Esophagus squamous epithelium (tissue), 4 donors: ENCODE data around the gene FHAD1.

Experiments
- POLR2A ChIP-seq, 4 donors: fragments of 450-650 bp; IDR thresholded peaks; one replicate each; pipeline ENCODE4 v1.6.1; 2017; ENCODE audit warnings: antibody characterized with exemption in 4 of 4, mild to moderate bottlenecking in 4 of 4, moderate library complexity in 3 of 4
- TF ChIP-seq, protein P1 (sequence below), 6 experiments: fragments of 450-650 bp in 4 of 6; fragments of 200-600 bp in 2 of 6; sonication (generic) in 2 of 6; IDR thresholded peaks; one replicate each; pipeline ENCODE4 v1.5.1; 2016 to 2019; ENCODE audit warnings: antibody characterized with exemption in 6 of 6, mild to moderate bottlenecking in 4 of 6, moderate library complexity in 4 of 6

DNA sequence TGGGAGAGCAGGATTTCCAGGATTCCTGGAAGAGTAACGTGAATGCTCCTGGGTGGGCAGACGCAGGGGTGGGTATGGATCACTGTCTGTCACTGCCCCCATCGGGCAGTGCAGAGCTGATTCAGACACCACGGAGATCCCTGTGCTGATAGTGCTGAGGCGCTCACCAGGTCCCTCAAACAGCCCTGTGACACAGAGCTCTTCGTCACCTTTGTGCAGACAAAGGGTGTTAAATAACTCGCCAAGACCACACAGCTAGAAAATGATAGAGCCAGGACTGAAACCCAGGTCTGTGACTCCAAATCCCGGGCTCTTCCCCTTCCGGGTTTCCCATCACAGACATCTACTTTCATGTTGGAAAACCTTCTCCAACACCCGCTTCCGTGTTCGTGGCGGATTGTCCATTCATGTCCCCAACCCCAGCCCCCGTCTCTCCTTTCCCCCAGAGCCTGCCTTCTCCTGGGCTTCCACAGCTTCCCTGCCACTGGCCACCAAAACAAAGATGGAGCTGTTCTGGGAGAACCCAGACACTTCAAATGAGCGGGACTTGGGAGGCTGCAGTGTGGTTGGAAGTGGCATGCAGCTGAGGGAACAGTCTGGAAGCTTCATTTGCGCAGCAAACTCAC is 165.3 kb downstream of the FHAD1 start:
- TF ChIP-seq, protein P1, sequence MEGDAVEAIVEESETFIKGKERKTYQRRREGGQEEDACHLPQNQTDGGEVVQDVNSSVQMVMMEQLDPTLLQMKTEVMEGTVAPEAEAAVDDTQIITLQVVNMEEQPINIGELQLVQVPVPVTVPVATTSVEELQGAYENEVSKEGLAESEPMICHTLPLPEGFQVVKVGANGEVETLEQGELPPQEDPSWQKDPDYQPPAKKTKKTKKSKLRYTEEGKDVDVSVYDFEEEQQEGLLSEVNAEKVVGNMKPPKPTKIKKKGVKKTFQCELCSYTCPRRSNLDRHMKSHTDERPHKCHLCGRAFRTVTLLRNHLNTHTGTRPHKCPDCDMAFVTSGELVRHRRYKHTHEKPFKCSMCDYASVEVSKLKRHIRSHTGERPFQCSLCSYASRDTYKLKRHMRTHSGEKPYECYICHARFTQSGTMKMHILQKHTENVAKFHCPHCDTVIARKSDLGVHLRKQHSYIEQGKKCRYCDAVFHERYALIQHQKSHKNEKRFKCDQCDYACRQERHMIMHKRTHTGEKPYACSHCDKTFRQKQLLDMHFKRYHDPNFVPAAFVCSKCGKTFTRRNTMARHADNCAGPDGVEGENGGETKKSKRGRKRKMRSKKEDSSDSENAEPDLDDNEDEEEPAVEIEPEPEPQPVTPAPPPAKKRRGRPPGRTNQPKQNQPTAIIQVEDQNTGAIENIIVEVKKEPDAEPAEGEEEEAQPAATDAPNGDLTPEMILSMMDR (IDR thresholded peaks at IDR 0.05), result no peak
- no peak for TF ChIP-seq POLR2A (IDR thresholded peaks at IDR 0.05)
